Breast epithelium (tissue), 4 donors: ENCODE measurements around the gene PFKFB1. TPM values are rescaled to one million over a fixed set of nuclear protein-coding genes. Genes with fewer than 3 reads are reported as not detected.

ENCODE experiments used
- DNase-seq, 2 donors: peaks; one replicate each; pipeline ENCODE4 v3.0.0-alpha.2; 2019; ENCODE audit warnings: low spot score in 2 of 2
- H3K27ac ChIP-seq, 2 donors: fragments of 200-600 bp; sonication (generic) in 1 of 2; one replicate each; pipeline ENCODE4 v1.5.1; 2016 to 2019; ENCODE audit warnings: mild to moderate bottlenecking in 1 of 2
- H3K27me3 ChIP-seq, 2 donors: fragments of 200-600 bp; sonication (generic) in 1 of 2; one replicate each; pipeline versions ENCODE4 v1.5.1 to v1.6.0; 2017 to 2019; ENCODE audit warnings: control low read depth in 1 of 2, mild to moderate bottlenecking in 1 of 2
- H3K36me3 ChIP-seq: fragments of 200-600 bp; one replicate; pipeline ENCODE4 v1.5.1; 2019
- H3K4me1 ChIP-seq, 2 donors: fragments of 200-600 bp; sonication (generic); one replicate each; pipeline ENCODE4 v1.5.1; 2016 to 2019; ENCODE audit warnings: control low read depth in 1 of 2
- H3K4me3 ChIP-seq, 3 donors: fragments of 200-600 bp; sonication (generic); 1 replicate in 2 of 3; 2 replicates in 1 of 3; pipeline ENCODE4 v1.5.1; 2016 to 2019; ENCODE audit warnings: mild to moderate bottlenecking in 3 of 3, moderate library complexity in 2 of 3
- H3K9me3 ChIP-seq, 2 donors: fragments of 200-600 bp; sonication (generic) in 1 of 2; one replicate each; pipeline ENCODE4 v1.5.1; 2016 to 2019; ENCODE audit warnings: control low read depth in 1 of 2
- POLR2A ChIP-seq: fragments of 450-650 bp; IDR thresholded peaks from one replicate; pipeline ENCODE4 v1.6.1; 2016; ENCODE audit warnings: antibody characterized with exemption, mild to moderate bottlenecking, moderate library complexity
- POLR2AphosphoS5 ChIP-seq, 3 donors: sonication (generic); formaldehyde crosslinking; IDR thresholded peaks; one replicate each; pipeline ENCODE4 v1.6.1; 2017; ENCODE audit warnings: antibody characterized with exemption in 3 of 3
- intact Hi-C: fragments of 100-400 bp; cut with DNase I; formaldehyde crosslinking; loops from one replicate; pipeline ENCODE4 v1.15.1; 2023; ENCODE audit warnings: low total_unique reads
- total RNA-seq, 3 donors: library from RNA; depleted of rRNA; stranded (reverse); fragments of >200 nt; gene quantifications; one replicate each; pipeline ENCODE4 v1.1.0, GENCODE V29; 2016
- TF ChIP-seq, protein P1 (sequence below), 3 donors: fragments of 450-650 bp; IDR thresholded peaks; one replicate each; pipeline ENCODE4 v1.5.1; 2016 to 2017; ENCODE audit warnings: antibody characterized with exemption in 3 of 3, mild to moderate bottlenecking in 3 of 3, moderate library complexity in 3 of 3

Gene PFKFB1
- total RNA-seq, 3 donors from 2014 or later = 2.6 to 18.7 (median 3.1) TPM

DNA sequence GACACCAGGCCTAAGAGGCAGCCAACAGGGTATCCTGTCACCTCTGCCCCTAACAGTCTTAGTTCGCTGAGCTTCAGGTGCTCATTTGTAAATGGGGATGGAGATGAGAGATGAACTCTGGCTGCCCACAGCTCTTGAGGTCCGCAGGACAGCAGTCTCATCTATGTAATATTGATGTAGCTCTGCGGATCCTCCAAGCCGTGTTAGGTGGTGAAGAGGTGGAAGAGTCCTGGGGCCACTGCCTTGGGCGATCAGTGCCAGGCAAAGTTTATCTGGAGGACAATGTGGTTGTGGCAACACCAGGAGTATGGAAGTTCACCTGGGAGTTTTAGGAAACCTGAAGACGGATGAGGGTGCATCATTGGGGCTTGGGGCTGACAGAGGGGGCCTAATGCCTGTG, 59.9 kb downstream of the PFKFB1 start:
- Histone ChIP-seq H3K27ac (no peak overlapping the region), H3K27me3 (peaks cover 0 to 21% of the 10 kb centered on the region in 2 donors)
- intact Hi-C loops = no loop called here

DNA sequence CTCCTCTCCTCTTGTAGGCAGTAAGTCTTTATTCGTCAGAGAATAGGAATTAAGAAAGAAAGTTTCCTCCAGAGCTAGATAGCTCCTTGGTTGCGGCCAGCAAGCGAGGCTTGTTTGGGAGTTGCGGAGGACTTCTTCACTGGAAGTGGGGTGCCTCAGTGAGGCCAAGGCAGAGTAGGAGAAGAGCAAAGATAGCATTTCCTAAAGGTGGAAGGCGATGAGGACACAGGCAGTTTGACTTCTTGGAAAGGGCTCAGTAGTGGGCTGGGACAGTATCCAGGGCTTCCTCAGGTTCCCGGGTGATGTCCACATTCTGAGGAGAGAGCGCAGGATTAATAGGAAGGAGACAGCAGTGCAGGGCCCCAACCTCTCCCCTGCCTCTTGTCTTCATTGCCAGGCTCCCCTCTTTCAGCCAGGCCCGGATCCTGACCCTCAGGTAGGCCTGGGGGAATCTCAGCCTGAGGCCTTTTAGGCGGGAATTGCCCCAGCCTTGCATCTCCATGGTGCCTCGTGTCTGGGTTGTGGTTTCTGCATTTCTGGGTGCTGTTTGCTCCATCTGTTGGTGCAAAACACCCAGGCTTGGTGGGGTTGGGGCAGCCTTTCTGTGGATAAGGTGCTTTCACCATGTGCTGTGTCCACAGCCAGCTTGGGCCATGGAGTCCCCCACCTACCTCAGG, 60.7 kb downstream of the PFKFB1 start:
- Histone ChIP-seq H3K9me3 (no peaks in the 10 kb centered on the region), H3K27ac (no peak overlapping the region), H3K27me3 (peaks cover 0 to 21% of the 10 kb centered on the region in 2 donors), H3K4me3 (no peak overlapping the region), H3K36me3 (no peaks in the 10 kb centered on the region), H3K4me1 (no peaks in the 10 kb centered on the region)
- DNase-seq = no peak
- intact Hi-C loops = no loop called here
- TF ChIP-seq, protein P1, sequence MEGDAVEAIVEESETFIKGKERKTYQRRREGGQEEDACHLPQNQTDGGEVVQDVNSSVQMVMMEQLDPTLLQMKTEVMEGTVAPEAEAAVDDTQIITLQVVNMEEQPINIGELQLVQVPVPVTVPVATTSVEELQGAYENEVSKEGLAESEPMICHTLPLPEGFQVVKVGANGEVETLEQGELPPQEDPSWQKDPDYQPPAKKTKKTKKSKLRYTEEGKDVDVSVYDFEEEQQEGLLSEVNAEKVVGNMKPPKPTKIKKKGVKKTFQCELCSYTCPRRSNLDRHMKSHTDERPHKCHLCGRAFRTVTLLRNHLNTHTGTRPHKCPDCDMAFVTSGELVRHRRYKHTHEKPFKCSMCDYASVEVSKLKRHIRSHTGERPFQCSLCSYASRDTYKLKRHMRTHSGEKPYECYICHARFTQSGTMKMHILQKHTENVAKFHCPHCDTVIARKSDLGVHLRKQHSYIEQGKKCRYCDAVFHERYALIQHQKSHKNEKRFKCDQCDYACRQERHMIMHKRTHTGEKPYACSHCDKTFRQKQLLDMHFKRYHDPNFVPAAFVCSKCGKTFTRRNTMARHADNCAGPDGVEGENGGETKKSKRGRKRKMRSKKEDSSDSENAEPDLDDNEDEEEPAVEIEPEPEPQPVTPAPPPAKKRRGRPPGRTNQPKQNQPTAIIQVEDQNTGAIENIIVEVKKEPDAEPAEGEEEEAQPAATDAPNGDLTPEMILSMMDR (IDR thresholded peaks at IDR 0.05) = no peak
- TF ChIP-seq POLR2AphosphoS5 (IDR thresholded peaks at IDR 0.05) = no peak
- no peak for TF ChIP-seq POLR2A

More for the DNA sequence above, 59.9 kb downstream of the PFKFB1 start:
- Histone ChIP-seq H3K9me3 (no peaks in the 10 kb centered on the region), H3K4me1 (no peaks in the 10 kb centered on the region), H3K36me3 (no peaks in the 10 kb centered on the region), H3K4me3 (no peak overlapping the region)
- DNase-seq = no peak
- TF ChIP-seq, protein P1 (IDR thresholded peaks at IDR 0.05) = no peak
- no peak for TF ChIP-seq POLR2AphosphoS5 (IDR thresholded peaks at IDR 0.05)
- no peak for TF ChIP-seq POLR2A

DNA sequence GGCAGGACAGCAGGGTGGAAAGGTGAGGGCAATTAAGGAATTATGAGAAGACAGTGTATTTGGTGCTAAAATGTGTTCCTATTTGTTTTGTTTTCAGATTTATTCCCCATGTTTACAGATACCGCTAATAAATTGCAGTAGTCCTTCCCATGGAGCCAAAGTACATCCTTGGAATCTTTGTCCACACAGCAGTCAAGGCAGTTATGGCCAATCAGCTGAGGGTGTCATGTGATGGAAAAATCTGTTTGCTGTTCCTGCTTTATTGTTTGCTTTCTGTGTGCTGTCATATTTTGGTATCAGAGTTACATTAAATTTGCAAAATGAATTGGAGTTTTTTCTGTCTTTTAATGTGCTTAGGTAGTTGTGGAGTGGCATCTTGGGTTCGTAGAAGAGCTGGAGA, 62.9 kb downstream of the PFKFB1 start:
- peaks cover 0 to 33% of the 10 kb centered on the region in 2 donors for H3K27me3 ChIP-seq
- intact Hi-C loops = no loop called here
- no peak overlapping the region for H3K27ac ChIP-seq
- TF ChIP-seq, protein P1 (IDR thresholded peaks at IDR 0.05) = no peak
- TF ChIP-seq POLR2AphosphoS5 (IDR thresholded peaks at IDR 0.05) = no peak
- TF ChIP-seq POLR2A = no peak
- H3K4me1 ChIP-seq = no peaks in the 10 kb centered on the region
- H3K9me3 ChIP-seq = peaks cover 0 to 9% of the 10 kb centered on the region in 2 donors
- H3K36me3 ChIP-seq = no peaks in the 10 kb centered on the region
- no peak overlapping the region for H3K4me3 ChIP-seq
- no peak for DNase-seq

DNA sequence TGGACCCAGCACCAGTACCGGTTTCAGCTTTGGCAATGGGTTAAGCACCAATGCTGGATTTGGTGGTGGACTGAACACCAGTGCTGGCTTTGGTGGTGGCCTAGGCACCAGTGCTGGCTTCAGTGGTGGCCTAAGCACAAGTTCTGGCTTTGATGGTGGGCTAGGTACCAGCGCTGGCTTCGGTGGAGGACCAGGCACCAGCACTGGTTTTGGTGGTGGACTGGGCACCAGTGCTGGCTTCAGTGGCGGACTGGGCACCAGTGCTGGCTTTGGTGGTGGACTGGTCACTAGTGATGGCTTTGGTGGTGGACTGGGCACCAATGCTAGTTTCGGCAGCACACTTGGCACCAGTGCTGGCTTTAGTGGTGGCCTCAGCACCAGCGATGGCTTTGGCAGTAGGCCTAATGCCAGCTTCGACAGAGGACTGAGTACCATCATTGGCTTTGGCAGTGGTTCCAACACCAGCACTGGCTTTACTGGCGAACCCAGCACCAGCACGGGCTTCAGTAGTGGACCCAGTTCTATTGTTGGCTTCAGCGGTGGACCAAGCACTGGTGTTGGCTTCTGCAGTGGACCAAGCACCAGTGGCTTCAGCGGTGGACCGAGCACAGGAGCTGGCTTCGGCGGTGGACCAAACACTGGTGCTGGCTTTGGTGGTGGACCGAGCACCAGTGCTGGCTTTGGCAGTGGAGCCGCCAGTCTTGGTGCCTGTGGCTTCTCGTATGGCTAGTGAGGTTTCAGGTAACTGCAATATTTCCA, 63.5 kb downstream of the PFKFB1 start:
- Histone ChIP-seq H3K4me1 (no peaks in the 10 kb centered on the region), H3K27me3 (peaks cover 0 to 39% of the 10 kb centered on the region in 2 donors), H3K9me3 (peaks cover 0 to 9% of the 10 kb centered on the region in 2 donors), H3K27ac (no peak overlapping the region), H3K4me3 (no peak overlapping the region), H3K36me3 (no peaks in the 10 kb centered on the region)
- TF ChIP-seq POLR2A (no peak), POLR2AphosphoS5 (IDR thresholded peaks at IDR 0.05) (no peak)
- no peak for DNase-seq
- intact Hi-C loops = no loop called here

DNA sequence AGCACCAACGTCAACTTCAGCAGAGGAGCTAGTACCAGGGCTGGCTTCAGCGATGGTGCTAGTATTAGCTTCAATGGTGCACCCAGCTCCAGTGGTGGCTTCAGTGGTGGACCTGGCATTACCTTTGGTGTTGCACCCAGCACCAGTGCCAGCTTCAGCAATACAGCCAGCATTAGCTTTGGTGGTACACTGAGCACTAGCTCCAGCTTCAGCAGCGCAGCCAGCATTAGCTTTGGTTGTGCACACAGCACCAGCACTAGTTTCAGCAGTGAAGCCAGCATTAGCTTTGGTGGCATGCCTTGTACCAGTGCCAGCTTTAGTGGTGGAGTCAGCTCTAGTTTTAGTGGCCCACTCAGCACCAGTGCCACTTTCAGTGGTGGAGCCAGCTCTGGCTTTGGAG, 65.1 kb downstream of the PFKFB1 start:
- peaks cover 0 to 9% of the 10 kb centered on the region in 2 donors for H3K9me3 ChIP-seq
- H3K4me3 ChIP-seq = no peak overlapping the region
- TF ChIP-seq POLR2AphosphoS5 (IDR thresholded peaks at IDR 0.05) (no peak), POLR2A (no peak)
- TF ChIP-seq, protein P1 (IDR thresholded peaks at IDR 0.05) = no peak
- H3K36me3 ChIP-seq = no peaks in the 10 kb centered on the region
- H3K27me3 ChIP-seq = peaks cover 0 to 36% of the 10 kb centered on the region in 2 donors
- no peaks in the 10 kb centered on the region for H3K4me1 ChIP-seq
- H3K27ac ChIP-seq = no peak overlapping the region
- no peak for DNase-seq
- intact Hi-C loops = no loop called here
